Measurements from ENCODE around the gene IQGAP1.

GRCh38 chr15:90393040-90393439 lies 5.0 kb downstream of the IQGAP1 start:
- no peak for TF ChIP-seq FOXM1 (IDR thresholded peaks at IDR 0.05; ENCODE audit: borderline replicate concordance)
- no peak for TF ChIP-seq CTBP1 (IDR thresholded peaks at IDR 0.05; ENCODE audit: borderline replicate concordance)
- no peak for TF ChIP-seq NFRKB (IDR thresholded peaks at IDR 0.05)
- TF ChIP-seq SP1 (IDR thresholded peaks at IDR 0.05) = no peak
- no peak for TF ChIP-seq ZNF384 (IDR thresholded peaks at IDR 0.05)
- no peak for TF ChIP-seq HDGF (IDR thresholded peaks at IDR 0.05; ENCODE audit: borderline replicate concordance)
- TF ChIP-seq BHLHE40 (IDR thresholded peaks at IDR 0.05; ENCODE audit: borderline replicate concordance) = no peak

Measured in HEK293T (cell line).